ENCODE results near the gene PLSCR3. TPM values are rescaled to one million over a fixed set of nuclear protein-coding genes. Genes with fewer than 3 reads are reported as not detected.

Gene PLSCR3
- total and polyA plus RNA-seq, 2 experiments from 2014 or later, result 30.0 to 34.3 TPM

DNA sequence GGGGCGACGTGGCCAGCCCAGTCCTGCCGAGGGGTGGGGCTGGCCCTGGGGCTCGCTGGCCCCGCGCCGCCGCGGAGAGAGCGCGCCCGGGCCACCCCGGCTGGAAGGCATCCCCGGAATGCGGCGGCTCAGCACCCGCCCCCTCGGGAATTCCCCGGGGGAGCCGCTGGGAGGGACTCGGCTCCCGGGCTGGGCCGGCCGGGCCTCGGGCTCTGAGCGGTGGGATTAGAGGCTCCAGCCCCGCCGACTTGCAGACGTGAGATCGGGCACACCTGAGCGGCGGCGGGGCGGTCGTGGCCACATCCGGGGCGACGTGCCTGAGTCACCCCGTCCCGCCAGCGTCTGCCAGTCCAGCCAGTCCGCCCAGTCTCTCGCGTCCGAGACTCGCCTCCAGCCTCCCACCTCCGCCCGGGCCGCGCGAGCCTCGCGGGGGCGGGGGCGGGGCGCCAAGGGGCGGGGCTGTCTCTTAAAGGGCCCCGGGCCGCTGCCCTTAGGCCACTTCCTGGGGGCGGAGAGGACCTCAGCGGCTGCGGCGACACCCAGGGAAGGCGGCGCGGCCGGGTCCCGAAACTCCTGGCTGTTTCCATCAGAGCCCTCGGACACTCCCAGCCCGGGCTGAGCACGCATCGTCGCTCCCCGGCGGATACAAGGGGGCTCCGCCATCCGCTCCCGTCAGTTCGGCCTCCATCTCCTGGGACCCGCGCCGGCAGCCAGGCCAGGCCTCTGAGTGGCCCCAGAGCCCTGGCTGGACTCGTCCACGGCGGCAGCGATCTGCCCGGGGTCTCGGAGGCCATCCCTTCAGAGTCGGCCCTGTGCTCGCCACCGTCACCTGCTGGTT lies 42.4 kb downstream of the PLSCR3 start, which contains the start of gene KCTD11 (continued):
- TF ChIP-seq, protein P1, sequence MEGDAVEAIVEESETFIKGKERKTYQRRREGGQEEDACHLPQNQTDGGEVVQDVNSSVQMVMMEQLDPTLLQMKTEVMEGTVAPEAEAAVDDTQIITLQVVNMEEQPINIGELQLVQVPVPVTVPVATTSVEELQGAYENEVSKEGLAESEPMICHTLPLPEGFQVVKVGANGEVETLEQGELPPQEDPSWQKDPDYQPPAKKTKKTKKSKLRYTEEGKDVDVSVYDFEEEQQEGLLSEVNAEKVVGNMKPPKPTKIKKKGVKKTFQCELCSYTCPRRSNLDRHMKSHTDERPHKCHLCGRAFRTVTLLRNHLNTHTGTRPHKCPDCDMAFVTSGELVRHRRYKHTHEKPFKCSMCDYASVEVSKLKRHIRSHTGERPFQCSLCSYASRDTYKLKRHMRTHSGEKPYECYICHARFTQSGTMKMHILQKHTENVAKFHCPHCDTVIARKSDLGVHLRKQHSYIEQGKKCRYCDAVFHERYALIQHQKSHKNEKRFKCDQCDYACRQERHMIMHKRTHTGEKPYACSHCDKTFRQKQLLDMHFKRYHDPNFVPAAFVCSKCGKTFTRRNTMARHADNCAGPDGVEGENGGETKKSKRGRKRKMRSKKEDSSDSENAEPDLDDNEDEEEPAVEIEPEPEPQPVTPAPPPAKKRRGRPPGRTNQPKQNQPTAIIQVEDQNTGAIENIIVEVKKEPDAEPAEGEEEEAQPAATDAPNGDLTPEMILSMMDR (conservative IDR thresholded peaks at IDR 0.05; ENCODE audit: low read depth in 2 of 2), result peak in 1 of 2 experiments; percentile 73; a peak in 3 of 4 replicates
- TF ChIP-seq STAT1 (IDR thresholded peaks at IDR 0.05; ENCODE audit: unreplicated experiment) (no peak), ZNF114 (CRISPR knock-in tag; IDR thresholded peaks at IDR 0.05) (no peak), NANOG (IDR thresholded peaks at IDR 0.05; ENCODE audit: borderline replicate concordance) (no peak), POLR2AphosphoS5 (IDR thresholded peaks at IDR 0.05; ENCODE audit: low read depth) (peak; percentile 65; the same call in 1 of the 2 replicates), EZH2phosphoT487 (IDR thresholded peaks at IDR 0.05; ENCODE audit: unreplicated experiment) (no peak), EZH2 (IDR thresholded peaks at IDR 0.05; ENCODE audit: low read depth, unreplicated experiment) (no peak)
- TF ChIP-seq, protein P2, sequence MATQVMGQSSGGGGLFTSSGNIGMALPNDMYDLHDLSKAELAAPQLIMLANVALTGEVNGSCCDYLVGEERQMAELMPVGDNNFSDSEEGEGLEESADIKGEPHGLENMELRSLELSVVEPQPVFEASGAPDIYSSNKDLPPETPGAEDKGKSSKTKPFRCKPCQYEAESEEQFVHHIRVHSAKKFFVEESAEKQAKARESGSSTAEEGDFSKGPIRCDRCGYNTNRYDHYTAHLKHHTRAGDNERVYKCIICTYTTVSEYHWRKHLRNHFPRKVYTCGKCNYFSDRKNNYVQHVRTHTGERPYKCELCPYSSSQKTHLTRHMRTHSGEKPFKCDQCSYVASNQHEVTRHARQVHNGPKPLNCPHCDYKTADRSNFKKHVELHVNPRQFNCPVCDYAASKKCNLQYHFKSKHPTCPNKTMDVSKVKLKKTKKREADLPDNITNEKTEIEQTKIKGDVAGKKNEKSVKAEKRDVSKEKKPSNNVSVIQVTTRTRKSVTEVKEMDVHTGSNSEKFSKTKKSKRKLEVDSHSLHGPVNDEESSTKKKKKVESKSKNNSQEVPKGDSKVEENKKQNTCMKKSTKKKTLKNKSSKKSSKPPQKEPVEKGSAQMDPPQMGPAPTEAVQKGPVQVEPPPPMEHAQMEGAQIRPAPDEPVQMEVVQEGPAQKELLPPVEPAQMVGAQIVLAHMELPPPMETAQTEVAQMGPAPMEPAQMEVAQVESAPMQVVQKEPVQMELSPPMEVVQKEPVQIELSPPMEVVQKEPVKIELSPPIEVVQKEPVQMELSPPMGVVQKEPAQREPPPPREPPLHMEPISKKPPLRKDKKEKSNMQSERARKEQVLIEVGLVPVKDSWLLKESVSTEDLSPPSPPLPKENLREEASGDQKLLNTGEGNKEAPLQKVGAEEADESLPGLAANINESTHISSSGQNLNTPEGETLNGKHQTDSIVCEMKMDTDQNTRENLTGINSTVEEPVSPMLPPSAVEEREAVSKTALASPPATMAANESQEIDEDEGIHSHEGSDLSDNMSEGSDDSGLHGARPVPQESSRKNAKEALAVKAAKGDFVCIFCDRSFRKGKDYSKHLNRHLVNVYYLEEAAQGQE (IDR thresholded peaks at IDR 0.05; ENCODE audit: unreplicated experiment), result no peak

DNA sequence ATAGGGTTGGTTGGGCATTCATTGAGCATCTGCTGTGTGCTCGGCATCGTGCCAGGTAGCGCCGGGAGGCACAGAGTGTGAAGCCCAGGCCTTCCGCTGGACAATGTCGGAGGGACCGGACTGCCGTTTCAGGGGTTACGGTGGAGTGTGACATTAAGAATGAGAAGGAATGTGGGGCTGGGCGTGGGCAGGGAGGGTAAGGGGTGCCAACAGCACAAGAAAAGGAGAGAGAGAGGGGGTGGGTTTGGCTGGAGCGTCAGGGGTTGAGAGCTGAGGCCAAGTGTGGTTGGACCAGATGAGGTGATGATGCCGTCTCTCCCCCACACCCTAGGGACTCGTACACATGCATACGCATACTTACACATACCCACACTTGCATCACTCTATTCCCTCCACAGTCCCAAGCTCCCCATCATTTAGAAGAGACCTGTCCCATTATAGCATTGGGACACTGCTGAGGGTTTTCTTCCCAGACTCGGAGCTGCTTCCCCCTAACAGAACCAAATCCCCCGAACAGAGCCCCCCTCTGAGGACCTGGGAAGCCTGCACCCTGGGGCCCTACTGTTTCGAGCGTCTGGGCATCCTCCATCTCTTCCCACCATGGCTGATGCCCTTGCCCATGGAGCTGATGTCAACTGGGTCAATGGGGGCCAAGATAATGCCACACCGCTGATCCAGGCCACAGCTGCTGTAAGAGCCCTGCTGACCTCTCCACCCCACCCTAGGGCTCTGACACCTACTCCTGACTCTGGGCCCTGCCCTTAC lies 45.7 kb downstream of the PLSCR3 start:
- no peaks in the 10 kb centered on the region for H3K36me3 ChIP-seq (ENCODE audit: insufficient read depth)
- H3K4me2 ChIP-seq, result peak overlapping the region; percentile 69; the same call in 1 of the 2 replicates
- ATAC-seq (no peak), DNase-seq (ENCODE audit: low spot score) (no peak)
- no peak overlapping the region for H3K4me3 ChIP-seq
- peaks cover 22% of the 10 kb centered on the region; the same call in 1 of the 2 replicates for H3F3A ChIP-seq (replicated peaks; ENCODE audit: low read depth)
- peaks cover 15% of the 10 kb centered on the region for H3K4me1 ChIP-seq (ENCODE audit: insufficient read depth)
- H3K27me3 ChIP-seq (ENCODE audit: insufficient read depth), result no peaks in the 10 kb centered on the region
- H3K9me2 ChIP-seq (ENCODE audit: insufficient read depth), result no peaks in the 10 kb centered on the region
- no peak overlapping the region for H2AFZ ChIP-seq
- no peaks in the 10 kb centered on the region for H3K79me2 ChIP-seq (replicated peaks; ENCODE audit: insufficient read depth)
- no peak overlapping the region for H3K27ac ChIP-seq (ENCODE audit: low read depth)
- Mint-ChIP-seq H3K27me3 (ENCODE audit: insufficient read depth, low read depth, poor library complexity) (peaks cover 38% of the 10 kb centered on the region), H3K9me3 (no peaks in the 10 kb centered on the region), H3K36me3 (ENCODE audit: low read depth) (peaks cover 7% of the 10 kb centered on the region; the same call in 1 of the 3 replicates), H3K27ac (no peak overlapping the region), H3K4me1 (peaks cover 25% of the 10 kb centered on the region), H3K4me3 (no peak overlapping the region; the same call in 2 of the 3 replicates)
- 0 out of 2 replicates have a peak, but pooled peaks cover 3% of the 10 kb centered on the region for H4K20me1 ChIP-seq (replicated peaks; ENCODE audit: insufficient read depth)
- TF ChIP-seq STAT1 (IDR thresholded peaks at IDR 0.05; ENCODE audit: unreplicated experiment) (no peak), CREB1 (CRISPR knock-in tag; IDR thresholded peaks at IDR 0.05; ENCODE audit: low read depth) (no peak), ZNF114 (CRISPR knock-in tag; IDR thresholded peaks at IDR 0.05) (no peak), EZH2phosphoT487 (IDR thresholded peaks at IDR 0.05; ENCODE audit: unreplicated experiment) (no peak), JUNB (IDR thresholded peaks at IDR 0.05; ENCODE audit: unreplicated experiment) (no peak), POLR2AphosphoS5 (IDR thresholded peaks at IDR 0.05; ENCODE audit: low read depth) (no peak), ZNF331 (CRISPR knock-in tag; IDR thresholded peaks at IDR 0.05; ENCODE audit: low read depth) (no peak), EZH2 (IDR thresholded peaks at IDR 0.05; ENCODE audit: low read depth, unreplicated experiment) (no peak)
- TF ChIP-seq, protein P2 (IDR thresholded peaks at IDR 0.05; ENCODE audit: unreplicated experiment), result no peak

Measured in GM23338 (cell line).